Gastroesophageal sphincter (tissue), 3 donors: ENCODE measurements around the gene HRH1.

Experiments used
- EP300 ChIP-seq: sonication (generic); formaldehyde crosslinking; IDR thresholded peaks from one replicate; pipeline ENCODE4 v1.6.1; 2017; ENCODE audit warnings: antibody characterized with exemption, mild to moderate bottlenecking
- POLR2A ChIP-seq, 2 donors: fragments of 450-650 bp; IDR thresholded peaks; one replicate each; pipeline ENCODE4 v1.6.1; 2017; ENCODE audit warnings: antibody characterized with exemption in 2 of 2, mild to moderate bottlenecking in 2 of 2, moderate library complexity in 1 of 2
- POLR2AphosphoS5 ChIP-seq: sonication (generic); formaldehyde crosslinking; IDR thresholded peaks from one replicate; pipeline ENCODE4 v1.6.1; 2017; ENCODE audit warnings: antibody characterized with exemption
- TF ChIP-seq, protein P1 (sequence below), 4 experiments: fragments of 200-600 bp in 2 of 4; fragments of 450-650 bp in 2 of 4; sonication (generic) in 1 of 4; IDR thresholded peaks; one replicate each; pipeline ENCODE4 v1.5.1; 2017 to 2019; ENCODE audit warnings: antibody characterized with exemption in 4 of 4, mild to moderate bottlenecking in 2 of 4, moderate library complexity in 2 of 4

GRCh38 chr3:11188231-11188630 is 33.9 kb downstream of the HRH1 start:
- TF ChIP-seq, protein P1, sequence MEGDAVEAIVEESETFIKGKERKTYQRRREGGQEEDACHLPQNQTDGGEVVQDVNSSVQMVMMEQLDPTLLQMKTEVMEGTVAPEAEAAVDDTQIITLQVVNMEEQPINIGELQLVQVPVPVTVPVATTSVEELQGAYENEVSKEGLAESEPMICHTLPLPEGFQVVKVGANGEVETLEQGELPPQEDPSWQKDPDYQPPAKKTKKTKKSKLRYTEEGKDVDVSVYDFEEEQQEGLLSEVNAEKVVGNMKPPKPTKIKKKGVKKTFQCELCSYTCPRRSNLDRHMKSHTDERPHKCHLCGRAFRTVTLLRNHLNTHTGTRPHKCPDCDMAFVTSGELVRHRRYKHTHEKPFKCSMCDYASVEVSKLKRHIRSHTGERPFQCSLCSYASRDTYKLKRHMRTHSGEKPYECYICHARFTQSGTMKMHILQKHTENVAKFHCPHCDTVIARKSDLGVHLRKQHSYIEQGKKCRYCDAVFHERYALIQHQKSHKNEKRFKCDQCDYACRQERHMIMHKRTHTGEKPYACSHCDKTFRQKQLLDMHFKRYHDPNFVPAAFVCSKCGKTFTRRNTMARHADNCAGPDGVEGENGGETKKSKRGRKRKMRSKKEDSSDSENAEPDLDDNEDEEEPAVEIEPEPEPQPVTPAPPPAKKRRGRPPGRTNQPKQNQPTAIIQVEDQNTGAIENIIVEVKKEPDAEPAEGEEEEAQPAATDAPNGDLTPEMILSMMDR (IDR thresholded peaks at IDR 0.05), result no peak
- TF ChIP-seq POLR2AphosphoS5, result no peak
- TF ChIP-seq POLR2A (IDR thresholded peaks at IDR 0.05), result no peak
- no peak for TF ChIP-seq EP300
